Adrenal gland (tissue), 5 donors: ENCODE data around the gene PEX10.

Source experiments
- CTCF ChIP-seq, 6 experiments: fragments of 450-650 bp in 4 of 6; fragments of 200-600 bp in 2 of 6; sonication (generic) in 1 of 6; IDR thresholded peaks; 1 replicate in 5 of 6; 2 replicates in 1 of 6; pipeline versions ENCODE4 v1.5.1 to v1.8.0; 2016 to 2021; ENCODE audit warnings: antibody characterized with exemption in 6 of 6, mild to moderate bottlenecking in 2 of 6, moderate library complexity in 1 of 6
- POLR2A ChIP-seq, 2 donors: fragments of 450-650 bp; IDR thresholded peaks; one replicate each; pipeline ENCODE4 v1.6.1; 2017; ENCODE audit warnings: antibody characterized with exemption in 2 of 2, mild to moderate bottlenecking in 2 of 2, moderate library complexity in 1 of 2
- donor health status: DM: no; HTN: no; CAD: no.

- TF ChIP-seq CTCF (IDR thresholded peaks at IDR 0.05) (no peak), POLR2A (IDR thresholded peaks at IDR 0.05) (no peak)
Observed at GRCh38 chr1:2408456-2408855, 3.9 kb downstream of the PEX10 start.
